HepG2 (cell line): ENCODE data around the gene GPER1. TPM values are rescaled to one million over a fixed set of nuclear protein-coding genes. Genes with fewer than 3 reads are reported as not detected.

Source experiments
- ATAC-seq: fragments of 200-7000 bp; cut with Tn5 transposase; 3 replicates; pipeline ENCODE4 v1.9.1; 2020; ENCODE audit warnings: mild to moderate bottlenecking, moderate library complexity
- BruUV-seq: library from RNA; stranded (reverse); fragments of 400-500 nt; replicated peaks from 2 replicates; lab custom pipeline; 2021; lab: Mats Ljungman, UMichigan
- CTCF ChIA-PET: fragments of 300-600 bp; formaldehyde crosslinking; extraction: SDS; loops from one replicate; lab custom pipeline; 2021; ENCODE audit warnings: low total read pairs, inconsistent platforms, low intra/inter-chr PET ratio; lab: Yijun Ruan, JAX
- POLR2A ChIA-PET: fragments of 350-600 bp; sonication (Branson Sonifier 250); formaldehyde crosslinking; loops from one replicate; lab custom pipeline; 2020; ENCODE audit warnings: antibody characterized with exemption, inconsistent platforms; lab: Yijun Ruan, JAX
- DNase-seq: peaks from one replicate; pipeline ENCODE4 v3.0.0-alpha.2; 2015; ENCODE audit warnings: low spot score
- FAIRE-seq: peaks from 3 replicates; lab custom pipeline; 2011; peaks lifted over from hg19 to GRCh38; lab: Jason Lieb, UNC
- H2AFZ ChIP-seq: one replicate; pipeline ENCODE4 v1.6.1; 2011; ENCODE audit warnings: low read length, inconsistent platforms
- H3K27ac ChIP-seq: fragments of 300-600 bp; 3 replicates; pipeline ENCODE4 v1.8.0; 2011; ENCODE audit warnings: mixed run types, mild to moderate bottlenecking, mixed read lengths, low read length, inconsistent platforms; ENCODE audit not compliant: insufficient read depth; ENCODE audit errors: extremely low read length
- H3K27me3 ChIP-seq, 2 experiments: fragments of 200-600 bp in 1 of 2; 2 replicates in 1 of 2; 3 replicates in 1 of 2; pipeline versions ENCODE4 v1.6.0 to v1.8.0; 2011; ENCODE audit warnings: low read length in 2 of 2, mild to moderate bottlenecking in 2 of 2, moderate library complexity in 2 of 2, inconsistent platforms in 1 of 2; ENCODE audit not compliant: insufficient read depth in 2 of 2, control insufficient read depth in 1 of 2
- H3K36me3 ChIP-seq, 2 experiments: fragments of 200-600 bp in 1 of 2; replicated peaks in 1 of 2; 2 replicates in 1 of 2; 3 replicates in 1 of 2; pipeline versions ENCODE4 v1.5.1 to v1.8.0; 2011; ENCODE audit warnings: low read length in 2 of 2, inconsistent platforms in 1 of 2; ENCODE audit not compliant: insufficient read depth in 2 of 2, control insufficient read depth in 1 of 2
- H3K4me1 ChIP-seq: 2 replicates; pipeline ENCODE4 v1.5.1; 2012; ENCODE audit warnings: low read length, inconsistent platforms; ENCODE audit not compliant: insufficient read depth
- H3K4me2 ChIP-seq: 2 replicates; pipeline ENCODE4 v1.6.0; 2011; ENCODE audit warnings: low read depth, low read length, inconsistent platforms
- H3K4me3 ChIP-seq, 3 experiments: fragments of 200-600 bp in 1 of 3; sonication (generic), shearing (Covaris generic) in 1 of 3; replicated peaks in 1 of 3; 2 replicates each; pipeline ENCODE4 v1.5.1; 2011 to 2016; ENCODE audit warnings: low read length in 3 of 3, inconsistent platforms in 2 of 3, low read depth in 2 of 3, mild to moderate bottlenecking in 2 of 3, control low read depth in 1 of 3, mixed read lengths in 1 of 3; ENCODE audit not compliant: insufficient read depth in 1 of 3
- H3K79me2 ChIP-seq: one replicate; pipeline ENCODE4 v1.6.1; 2011; ENCODE audit warnings: low read length, inconsistent platforms; ENCODE audit not compliant: insufficient read depth
- H3K9ac ChIP-seq: 2 replicates; pipeline ENCODE4 v1.6.0; 2011; ENCODE audit warnings: mild to moderate bottlenecking, low read depth, low read length, inconsistent platforms; ENCODE audit not compliant: insufficient read depth
- H3K9me3 ChIP-seq: 2 replicates; pipeline ENCODE4 v1.5.1; 2012; ENCODE audit warnings: mild to moderate bottlenecking, low read length
- H4K20me1 ChIP-seq: 2 replicates; pipeline ENCODE4 v1.6.0; 2011; ENCODE audit warnings: inconsistent platforms, mild to moderate bottlenecking, low read length, moderate library complexity; ENCODE audit not compliant: insufficient read depth
- BORCS8-MEF2B ChIP-seq: sonication (generic); formaldehyde crosslinking; IDR thresholded peaks from 2 replicates; pipeline ENCODE4 v1.8.0; 2022; ENCODE audit warnings: mild to moderate bottlenecking, missing genetic modification reagents
- E2F1 ChIP-seq: sonication (generic); formaldehyde crosslinking; IDR thresholded peaks from 2 replicates; pipeline ENCODE4 v1.5.0; 2020; ENCODE audit warnings: missing genetic modification reagents
- ESRRA ChIP-seq: sonication (generic); formaldehyde crosslinking; IDR thresholded peaks from 2 replicates; pipeline ENCODE4 v1.5.1; 2020; ENCODE audit warnings: mild to moderate bottlenecking, low read depth, missing genetic modification reagents
- FOXC1 ChIP-seq: sonication (generic); formaldehyde crosslinking; IDR thresholded peaks from 2 replicates; pipeline ENCODE4 v1.8.0; 2022; ENCODE audit warnings: mild to moderate bottlenecking, missing genetic modification reagents, borderline replicate concordance
- HNF1A ChIP-seq, 2 experiments: sonication (generic) in 1 of 2; formaldehyde crosslinking in 1 of 2; IDR thresholded peaks; 2 replicates each; pipeline versions ENCODE4 v1.4.0 to v1.6.1; 2016 to 2020; ENCODE audit warnings: borderline replicate concordance in 1 of 2, low read depth in 1 of 2, mild to moderate bottlenecking in 1 of 2, missing genetic modification reagents in 1 of 2
- HNF1B ChIP-seq: sonication (generic); formaldehyde crosslinking; IDR thresholded peaks from 2 replicates; pipeline ENCODE4 v1.5.1; 2020; ENCODE audit warnings: mild to moderate bottlenecking, moderate library complexity, missing genetic modification reagents
- ISL2 ChIP-seq: sonication (generic); formaldehyde crosslinking; IDR thresholded peaks from 2 replicates; pipeline ENCODE4 v1.5.0; 2020; ENCODE audit warnings: missing genetic modification reagents
- MIXL1 ChIP-seq: IDR thresholded peaks from 2 replicates; pipeline ENCODE4 v1.6.1; 2016
- NFE2L1 ChIP-seq: sonication (generic); formaldehyde crosslinking; IDR thresholded peaks from 2 replicates; pipeline ENCODE4 v1.4.0; 2020; ENCODE audit warnings: missing genetic modification reagents, mild to moderate bottlenecking, borderline replicate concordance
- PAWR ChIP-seq: sonication (generic); formaldehyde crosslinking; IDR thresholded peaks from 2 replicates; pipeline ENCODE4 v1.4.0; 2020; ENCODE audit warnings: missing genetic modification reagents, mild to moderate bottlenecking, borderline replicate concordance
- PAX8 ChIP-seq: sonication (generic); formaldehyde crosslinking; IDR thresholded peaks from 2 replicates; pipeline ENCODE4 v1.8.0; 2022; ENCODE audit warnings: mild to moderate bottlenecking, missing genetic modification reagents, borderline replicate concordance
- POGK ChIP-seq: sonication (generic); formaldehyde crosslinking; conservative IDR thresholded peaks from 2 replicates; pipeline ENCODE4 v1.8.0; 2022; ENCODE audit warnings: mild to moderate bottlenecking, moderate library complexity, missing genetic modification reagents
- U2AF2 ChIP-seq: fragments of 200-400 bp; formaldehyde crosslinking; IDR thresholded peaks from 2 replicates; pipeline ENCODE4 v1.6.1; 2017; ENCODE audit warnings: low read depth, mild to moderate bottlenecking, low read length
- ZNF468 ChIP-seq: sonication (generic); formaldehyde crosslinking; IDR thresholded peaks from 2 replicates; pipeline ENCODE4 v1.8.0; 2022; ENCODE audit warnings: mild to moderate bottlenecking, moderate library complexity, missing genetic modification reagents
- ZNF747 ChIP-seq: sonication (generic); formaldehyde crosslinking; IDR thresholded peaks from 2 replicates; pipeline ENCODE4 v1.8.1; 2023; ENCODE audit warnings: missing genetic modification reagents, mild to moderate bottlenecking, borderline replicate concordance
- WGBS: methylation state at CpG from one replicate; pipeline ENCODE4 v1.1.6; 2017; ENCODE audit warnings: low lambda C conversion rate; 5-methylcytosine and 5-hydroxymethylcytosine counted together
- in situ Hi-C: cut with HindIII; loops from 2 replicates; pipeline ENCODE4 v1.10.0; 2017; ENCODE audit warnings: low pct_unique_long_range_greater_than_20kb; ENCODE audit not compliant: extremely low pct_ligation_motif_present
- intact Hi-C: fragments of 100-400 bp; cut with micrococcal nuclease; formaldehyde crosslinking; loops from one replicate; pipeline ENCODE4 v1.10.0; 2022; ENCODE audit not compliant: unreplicated experiment
- polyA plus RNA-seq, 8 experiments: library from polyadenylated mRNA; depleted of rRNA in 3 of 8; stranded (reverse) in 7 of 8; unstranded in 1 of 8; fragments of >200 nt; fragmentation: Illumina TruSeq in 4 of 8; extraction: Trizol in 4 of 8; gene quantifications; 2 replicates each; pipeline versions ENCODE4 v1.2.1 to v1.2.3, GENCODE V29; 2011 to 2016; ENCODE audit warnings: low read depth in 4 of 8, missing spikeins in 1 of 8, mixed read lengths in 1 of 8; ENCODE audit not compliant: insufficient read depth in 1 of 8
- total RNA-seq, 5 experiments: library from RNA; depleted of rRNA; stranded (reverse); fragments of >200 nt; fragmentation: Illumina TruSeq; extraction: Trizol; gene quantifications; 2 replicates each; pipeline ENCODE4 v1.2.3, GENCODE V29; 2016; ENCODE audit warnings: low read depth in 1 of 5

The GPER1 gene
- total and polyA plus RNA-seq, 2 of the 13 experiments (the other 11 are each of a cell fraction or from before 2014, with no cell fraction given), result 12.7 to 19.7 TPM

GRCh38 chr7:1085910-1086421 is 1.9 kb upstream of the GPER1 start:
- H3K27me3 ChIP-seq, result no peaks in the 10 kb centered on the region
- ATAC-seq (no peak), DNase-seq (no peak), FAIRE-seq (no peak)
- peaks cover 2 to 18% of the 10 kb centered on the region in 2 experiments; a peak in 3 of 5 replicates for H3K36me3 ChIP-seq
- no peaks in the 10 kb centered on the region for H3K9me3 ChIP-seq
- no TSS peak for BruUV-seq
- no peak overlapping the region for H2AFZ ChIP-seq
- no peak overlapping the region; a peak in 1 of 6 replicates for H3K4me3 ChIP-seq
- H3K4me1 ChIP-seq, result peaks cover 49% of the 10 kb centered on the region
- intact Hi-C loops, result loop anchor here (5.0 kb wide), 1 partner anchor 91 kb away; no protein-coding TSS in a partner anchor
- H3K9ac ChIP-seq, result no peak overlapping the region
- WGBS, result 97% methylated on average over 10 of the region's 11 CpGs
- no peak overlapping the region for H3K4me2 ChIP-seq
- H4K20me1 ChIP-seq, result no peaks in the 10 kb centered on the region
- POLR2A ChIA-PET, result interaction anchor here (0.8 to 3.9 kb wide), 11 partner anchors 16 to 767 kb away, joined by 3 to 24 read pairs (median 3); partner anchors contain the start of gene COX19
- CTCF ChIA-PET, result interaction anchor here (1.4 to 1.9 kb wide), 5 partner anchors 37 to 97 kb away, joined by 8 to 15 read pairs (median 10); no protein-coding TSS in a partner anchor
- H3K27ac ChIP-seq, result no peak overlapping the region
- in situ Hi-C loops, result loop anchor here (5.0 kb wide), 1 partner anchor 76 kb away; the partner anchor contains the start of gene ZFAND2A
- peaks cover 25% of the 10 kb centered on the region for H3K79me2 ChIP-seq
- TF ChIP-seq POGK (CRISPR knock-in tag), result no peak
- no peak for TF ChIP-seq PAWR
- no peak for TF ChIP-seq U2AF2
- TF ChIP-seq HNF1B (CRISPR knock-in tag), result no peak
- TF ChIP-seq ESRRA (CRISPR knock-in tag), result no peak
- no peak for TF ChIP-seq NFE2L1
- TF ChIP-seq FOXC1 (CRISPR knock-in tag), result no peak
- no peak for TF ChIP-seq PAX8 (CRISPR knock-in tag)
- TF ChIP-seq ISL2, result no peak
- TF ChIP-seq ZNF747 (CRISPR knock-in tag), result no peak
- TF ChIP-seq BORCS8-MEF2B, result no peak
- no peak for TF ChIP-seq MIXL1 (CRISPR knock-in tag)
- TF ChIP-seq ZNF468 (CRISPR knock-in tag), result no peak
- TF ChIP-seq HNF1A (IDR thresholded peaks at IDR 0.05; ENCODE audit: low read depth), result no peak
- no peak for TF ChIP-seq HNF1A (CRISPR knock-in tag; IDR thresholded peaks at IDR 0.05; ENCODE audit: borderline replicate concordance)
- TF ChIP-seq E2F1 (CRISPR knock-in tag), result no peak
